HG03159 (cell line): ENCODE measurements around the gene CCDC8.
"Not testable (repeated sequence)": the region's sequence is repeated elsewhere in the genome, so short reads cannot be mapped to it uniquely, and the experiment has no call there.

Experiments
- ATAC-seq: cut with Tn5 transposase; IDR thresholded peaks from one replicate; pipeline ENCODE4 v1.9.1; 2021; ENCODE audit warnings: mild to moderate bottlenecking, moderate library complexity; ENCODE audit not compliant: unreplicated experiment

CCDC8 gene

DNA sequence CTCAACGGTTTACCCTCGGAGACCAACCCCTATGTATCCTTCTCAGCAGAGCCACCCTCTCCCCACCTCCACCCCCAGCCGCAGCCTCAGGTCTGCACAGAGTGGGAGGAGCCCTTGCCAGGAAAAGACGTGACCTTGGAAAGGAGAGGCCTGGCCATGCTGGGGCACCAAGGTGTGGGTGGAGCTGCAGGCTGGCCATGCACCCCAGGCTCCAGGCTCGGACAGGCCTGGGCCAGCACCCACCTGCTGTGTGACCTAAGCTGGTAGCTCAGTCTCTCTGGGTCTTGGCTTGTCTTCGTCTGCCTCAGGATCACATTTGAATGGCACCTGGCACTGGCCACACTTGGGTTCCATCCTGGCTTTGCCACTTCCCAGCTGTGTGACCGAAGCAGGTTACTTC is 29.5 kb downstream of the CCDC8 start:
- no peak for ATAC-seq

DNA sequence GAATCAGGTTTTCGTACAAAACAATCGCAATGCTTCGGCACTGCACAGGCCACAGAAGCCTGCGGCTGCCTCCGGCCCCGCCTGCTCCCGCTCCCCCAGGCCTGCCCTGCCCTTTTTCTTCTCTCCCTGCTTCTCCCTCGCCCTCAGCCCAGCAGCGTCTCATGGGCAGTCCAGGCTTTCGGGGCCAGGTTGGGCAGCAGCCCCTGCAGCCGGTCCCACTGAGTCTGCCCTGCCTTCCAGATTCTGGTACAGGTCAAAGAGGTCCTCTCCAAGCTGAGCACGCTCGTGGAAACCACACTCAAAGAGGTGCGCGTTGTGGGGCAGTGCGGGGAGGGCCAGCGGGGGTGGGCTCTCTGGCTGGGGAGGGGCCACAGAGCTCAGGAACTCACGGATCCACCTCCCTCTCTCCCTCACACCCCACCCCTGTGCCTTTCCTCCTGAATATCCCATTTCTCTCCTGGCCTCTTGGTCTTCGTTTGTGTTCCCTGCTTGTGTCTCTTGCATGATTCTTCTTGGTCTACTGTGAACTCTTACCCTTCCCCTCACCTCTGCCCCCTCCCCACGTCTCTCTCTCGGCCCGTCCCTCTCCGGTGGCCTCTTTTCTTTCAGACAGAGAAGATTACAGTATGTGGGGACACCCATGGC is 30.1 kb downstream of the CCDC8 start:
- no peak for ATAC-seq

DNA sequence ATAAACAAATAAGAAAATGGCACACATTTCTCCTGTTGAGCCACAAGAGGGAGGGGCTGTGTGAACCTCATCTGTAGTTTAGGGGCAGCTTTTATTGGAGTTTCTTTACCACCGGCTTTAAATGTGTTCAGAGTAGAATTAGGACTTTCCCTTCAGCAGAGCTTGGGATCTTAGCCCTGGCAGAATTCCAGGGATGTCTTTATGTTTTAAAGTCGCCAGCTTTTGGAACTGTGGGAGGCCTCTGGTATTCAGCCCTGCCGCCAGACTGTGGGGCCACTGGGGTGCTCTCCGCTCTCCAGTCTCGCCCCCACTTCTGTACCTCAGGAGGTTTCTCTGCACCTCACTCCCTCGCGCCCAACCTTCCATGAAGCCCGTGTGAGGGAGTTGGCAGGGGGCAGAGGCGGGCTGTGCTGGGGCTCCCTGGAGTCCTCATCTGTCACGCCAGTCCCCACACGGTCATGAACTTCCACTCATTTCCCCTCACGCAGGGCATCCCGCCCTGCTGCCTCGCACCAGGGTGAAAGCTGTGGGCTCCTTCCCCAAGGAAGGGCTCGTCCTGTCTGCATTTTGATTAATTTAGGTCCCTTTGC is 31.5 kb downstream of the CCDC8 start:
- no peak for ATAC-seq

DNA sequence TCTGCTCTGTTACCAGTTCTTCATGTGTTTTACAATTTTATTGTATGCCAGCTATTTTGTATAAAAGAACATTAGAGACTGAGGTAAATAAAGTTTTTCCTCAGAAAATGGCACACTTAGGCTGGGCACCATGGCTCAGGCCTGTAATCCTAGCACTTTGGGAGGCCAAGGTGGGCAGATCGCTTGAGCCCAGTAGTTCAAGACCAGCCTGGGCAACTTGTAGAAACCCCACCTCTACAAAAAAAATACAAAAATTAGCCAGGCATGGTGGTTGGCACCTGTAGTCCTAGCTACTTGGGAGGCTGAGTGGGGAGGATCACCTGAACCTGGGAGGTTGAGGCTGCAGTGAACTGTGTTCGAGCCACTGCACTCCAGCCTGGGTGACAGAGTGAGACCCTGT is 32.0 kb downstream of the CCDC8 start:
- ATAC-seq: no peak

DNA sequence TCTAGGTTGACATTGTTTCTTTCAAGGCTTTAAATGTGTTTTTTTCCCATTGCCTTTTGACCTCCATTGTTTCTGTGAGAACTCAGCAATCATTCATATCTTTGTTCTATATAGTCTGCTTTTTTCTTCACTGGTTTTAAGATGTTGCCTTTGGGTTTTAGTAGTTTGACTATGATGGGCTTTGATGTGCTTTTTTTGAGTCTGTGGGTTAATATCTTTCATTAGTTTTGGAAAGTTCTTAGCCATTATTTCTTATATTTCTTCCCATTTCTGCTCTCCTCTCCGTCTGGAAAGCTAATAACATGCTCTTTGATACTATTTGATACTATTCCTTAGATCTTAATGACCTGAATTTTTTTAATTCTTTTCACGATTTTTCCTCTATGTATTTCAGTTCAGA is 32.7 kb downstream of the CCDC8 start:
- no peak for ATAC-seq

DNA sequence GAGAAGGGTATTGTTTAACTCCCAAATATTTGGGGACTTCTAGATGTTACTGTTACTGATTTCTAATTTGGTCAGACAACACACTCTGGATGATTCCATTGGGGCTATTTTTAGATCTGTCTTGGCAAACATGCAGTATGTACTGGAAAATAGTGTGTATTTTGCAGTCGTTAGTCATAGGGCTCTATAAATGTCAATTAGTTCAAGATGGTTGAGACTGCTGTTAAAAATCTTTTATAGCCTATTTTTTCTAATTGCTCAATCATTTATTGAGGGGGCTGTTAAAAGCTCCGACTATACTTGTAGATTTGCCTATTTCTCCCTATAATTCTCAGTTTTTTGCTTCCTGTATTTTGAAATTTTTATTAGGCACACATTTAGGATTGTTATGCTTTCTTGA is 35.1 kb downstream of the CCDC8 start:
- no peak for ATAC-seq

DNA sequence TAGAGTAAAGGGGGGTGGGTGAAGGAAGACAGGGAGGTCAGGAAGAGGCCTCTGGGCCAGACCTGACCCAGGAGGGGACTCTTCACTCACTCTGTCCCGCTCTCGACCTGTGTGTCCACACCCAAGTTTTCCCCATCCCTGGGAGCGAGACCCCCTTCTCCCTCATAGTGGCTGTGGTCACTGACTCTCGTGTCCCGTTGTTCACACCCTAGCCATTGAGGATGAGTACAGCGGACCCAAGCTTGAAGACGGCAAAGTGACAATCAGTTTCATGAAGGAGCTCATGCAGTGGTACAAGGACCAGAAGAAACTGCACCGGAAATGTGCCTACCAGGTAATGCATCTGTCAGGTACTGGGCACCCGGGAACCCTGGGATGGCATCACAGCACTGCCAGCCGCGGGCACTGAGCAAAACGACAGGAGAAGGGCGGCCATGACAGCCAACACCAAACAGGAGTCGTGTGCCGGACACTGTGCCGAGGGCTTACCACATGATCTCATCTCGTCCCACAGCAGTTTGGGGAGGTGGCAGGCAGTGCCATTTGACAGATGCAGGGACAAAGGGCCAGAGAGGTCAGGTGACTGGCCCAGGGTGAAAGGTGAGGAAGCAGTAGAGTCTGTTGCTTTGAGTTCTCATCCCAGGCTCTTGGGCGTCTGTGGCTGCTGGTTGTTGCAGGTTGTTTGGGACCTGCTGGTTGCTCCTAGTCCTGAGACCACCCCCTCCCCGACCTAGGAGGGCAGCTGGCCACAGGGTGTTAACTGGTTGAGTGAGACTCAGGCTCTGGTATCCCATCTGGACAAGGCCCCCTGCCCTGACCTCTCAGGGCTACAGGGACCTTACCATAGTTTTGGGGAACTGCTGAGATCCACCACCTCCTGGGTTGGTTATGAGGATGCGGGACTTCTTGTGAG is 36.9 kb downstream of the CCDC8 start:
- no peak for ATAC-seq

DNA sequence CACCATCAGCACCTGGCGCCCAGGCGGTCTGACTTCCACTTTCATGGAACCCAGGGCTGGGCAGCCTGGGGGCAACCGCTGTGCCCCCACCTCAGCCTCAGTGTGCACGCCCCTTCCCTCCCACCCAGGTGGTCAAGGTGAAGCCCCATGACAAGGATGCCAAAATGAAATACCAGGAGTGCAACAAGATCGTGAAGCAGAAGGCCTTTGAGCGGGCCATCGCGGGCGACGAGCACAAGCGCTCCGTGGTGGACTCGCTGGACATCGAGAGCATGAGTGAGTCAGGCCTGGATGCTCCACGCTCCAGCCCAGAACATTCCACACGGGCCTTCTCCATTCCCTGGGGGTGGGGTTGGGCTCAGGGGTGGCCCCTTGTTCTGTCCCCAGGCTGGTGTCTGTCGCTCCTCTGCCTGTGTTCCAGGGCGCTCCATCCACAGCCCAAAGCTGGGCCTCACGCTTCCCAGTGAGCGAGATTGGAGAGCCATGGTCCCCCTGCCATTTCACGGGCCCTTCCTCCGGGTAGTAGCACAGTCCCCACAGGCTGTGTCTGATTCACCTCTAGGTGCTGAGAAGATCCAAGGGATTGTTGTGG is 37.8 kb downstream of the CCDC8 start:
- not testable (repeated sequence) for ATAC-seq

DNA sequence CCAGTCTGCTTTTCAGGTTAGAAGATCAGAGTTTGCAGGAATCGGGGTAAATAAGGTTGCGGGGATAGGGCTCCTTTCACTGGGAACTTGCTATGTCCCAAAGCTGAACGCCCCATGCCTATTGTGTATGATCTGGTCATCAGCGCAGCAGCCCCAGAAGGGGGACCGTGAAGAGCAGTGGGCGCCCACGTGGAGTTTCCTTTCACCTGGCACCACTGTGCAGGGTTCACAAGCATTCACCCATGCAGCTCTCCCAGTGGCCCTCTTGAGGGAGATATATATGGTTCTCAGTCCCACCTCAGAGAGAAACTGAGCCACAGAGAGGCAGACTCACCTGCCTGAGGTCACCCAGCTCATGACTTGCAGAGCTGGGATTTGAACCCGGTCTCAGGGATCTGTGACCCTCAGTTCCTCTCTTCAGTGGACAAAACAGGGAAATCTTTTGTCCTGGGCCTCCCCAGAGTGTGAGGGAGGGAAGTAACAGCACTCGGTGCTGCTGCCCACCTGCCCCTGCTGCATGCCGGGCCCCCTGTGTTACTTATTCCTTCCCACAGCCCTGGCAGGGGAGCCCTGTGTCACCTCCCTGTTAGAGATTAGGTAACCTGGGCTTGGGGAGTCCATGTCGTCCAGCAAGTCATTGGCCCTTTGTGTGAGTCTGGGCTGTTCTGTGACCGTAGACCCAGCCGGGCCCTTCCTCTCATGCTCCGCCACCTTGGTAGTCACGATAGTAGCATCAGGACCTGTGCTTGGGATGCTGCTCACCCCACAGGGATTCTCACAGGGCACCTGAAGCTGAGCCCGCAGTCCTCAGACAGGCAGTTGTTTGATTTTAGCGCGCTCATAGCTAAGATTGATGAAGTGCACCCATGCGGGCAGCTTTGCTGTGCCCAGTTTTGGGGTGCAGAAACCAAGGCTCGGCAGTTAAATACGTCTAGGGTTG is 38.6 kb downstream of the CCDC8 start:
- no peak for ATAC-seq

DNA sequence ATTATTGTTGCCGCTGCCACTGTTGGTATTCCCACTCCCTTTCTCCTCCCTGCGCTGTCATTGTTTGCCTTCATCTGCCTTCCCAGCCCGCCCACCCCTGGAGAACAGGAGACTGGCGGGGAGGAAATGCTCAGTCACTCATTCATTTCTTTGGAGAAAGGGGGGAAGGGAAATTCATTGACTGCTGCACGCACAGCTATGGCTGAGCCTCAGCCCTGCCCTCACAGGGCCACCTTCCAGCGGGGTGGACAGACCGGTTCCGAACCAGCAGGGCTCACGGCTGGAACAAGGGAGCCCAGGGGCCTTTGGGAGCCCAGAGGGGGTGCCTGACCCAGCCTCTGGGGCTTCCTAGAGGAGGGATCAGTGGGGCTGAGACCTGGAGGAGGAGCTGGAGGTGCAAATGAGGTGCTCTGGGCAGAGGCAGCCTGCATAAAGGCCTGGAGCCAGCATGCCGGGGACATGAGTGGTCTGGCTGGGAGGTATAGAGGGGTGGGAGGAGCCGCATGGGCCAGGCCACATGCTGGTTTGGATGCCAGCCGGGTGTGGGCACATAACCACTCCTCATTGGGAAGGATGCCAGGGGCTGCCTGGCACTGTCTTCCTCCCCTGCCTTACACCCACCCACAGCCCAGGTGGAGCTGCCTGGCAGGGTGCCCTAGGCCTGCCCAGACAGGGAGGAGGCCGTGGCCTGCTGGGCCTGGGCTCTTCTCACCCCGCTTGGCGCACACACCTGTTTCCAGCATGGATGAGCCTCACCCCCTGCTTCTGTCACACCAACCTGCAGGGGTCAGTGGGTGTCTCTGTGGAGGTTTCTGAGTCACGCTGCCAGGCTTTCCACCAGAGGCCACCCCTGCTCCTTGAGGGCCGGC is 39.6 kb downstream of the CCDC8 start:
- no peak for ATAC-seq

DNA sequence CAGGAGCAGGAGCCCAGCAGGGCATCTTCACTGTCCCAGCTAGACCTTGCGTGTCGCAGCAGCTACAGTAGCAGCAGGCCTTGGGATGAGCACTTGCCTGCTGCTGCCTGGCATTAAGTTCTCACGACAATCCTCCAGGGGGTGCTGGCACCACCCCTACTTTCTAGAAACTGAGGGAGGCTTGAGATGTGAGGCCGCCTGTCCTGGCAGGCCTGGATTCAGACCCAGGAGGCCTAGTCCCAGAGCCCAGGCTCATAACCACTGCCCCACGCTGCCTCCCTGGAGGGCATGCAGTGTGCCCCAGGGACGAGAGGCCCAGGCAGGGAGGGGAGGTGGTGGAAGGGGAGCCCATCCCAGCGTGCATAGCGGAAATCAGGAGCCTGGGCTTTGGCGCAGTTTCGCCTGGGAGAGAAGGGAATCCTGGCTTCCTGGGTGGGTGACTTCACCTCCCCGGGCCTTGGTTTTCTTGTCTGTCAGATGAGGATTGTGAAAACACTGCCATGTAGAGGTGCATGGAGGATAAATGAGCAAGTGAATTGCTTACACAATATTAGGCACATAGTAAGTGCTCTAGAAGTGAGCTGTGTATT is 40.4 kb downstream of the CCDC8 start:
- ATAC-seq: no peak

DNA sequence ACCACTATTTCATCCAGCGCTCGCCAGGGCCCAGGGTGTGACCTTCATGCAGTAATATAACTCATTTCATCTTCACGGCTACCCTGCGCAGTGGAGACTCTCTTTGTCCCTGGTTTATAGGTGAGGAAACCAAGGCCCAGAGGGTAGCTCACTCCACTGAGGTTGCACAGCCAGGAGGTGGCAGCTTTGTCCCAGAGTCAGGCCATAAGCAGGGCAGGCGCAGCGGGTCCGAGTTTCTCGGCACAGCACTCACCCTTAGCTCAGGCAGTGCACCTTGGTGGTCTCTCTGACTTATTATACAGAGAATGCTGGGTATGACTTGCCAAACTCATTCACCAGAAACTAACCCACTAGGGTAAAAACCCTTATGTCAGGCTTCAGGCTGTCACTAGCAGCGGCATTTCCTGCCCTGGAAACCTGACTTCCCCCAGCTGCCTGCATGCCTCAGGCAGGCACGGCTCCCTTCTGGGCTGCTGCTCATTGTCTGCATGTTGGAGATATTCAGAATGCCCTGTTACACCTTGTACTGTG is 41.9 kb downstream of the CCDC8 start:
- no peak for ATAC-seq

DNA sequence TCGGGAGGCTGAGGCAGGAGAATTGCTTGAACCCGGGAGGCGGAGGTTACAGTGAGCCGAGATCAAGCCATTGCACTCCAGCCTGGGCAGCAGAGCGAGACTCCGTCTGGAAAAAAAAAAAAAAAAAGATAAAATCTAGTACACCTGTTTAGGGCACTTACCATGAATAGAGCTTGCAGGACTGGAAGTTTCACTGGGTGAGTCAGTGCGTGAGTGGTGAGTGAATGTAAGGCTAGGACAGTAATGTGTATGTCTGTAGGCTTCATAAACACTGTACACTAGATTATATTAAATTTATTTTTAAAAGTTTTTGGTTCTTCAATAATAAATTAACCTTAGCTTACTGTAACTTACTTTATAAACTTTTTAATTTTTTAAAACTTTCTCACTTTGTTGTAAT is 43.5 kb downstream of the CCDC8 start:
- ATAC-seq: no peak

DNA sequence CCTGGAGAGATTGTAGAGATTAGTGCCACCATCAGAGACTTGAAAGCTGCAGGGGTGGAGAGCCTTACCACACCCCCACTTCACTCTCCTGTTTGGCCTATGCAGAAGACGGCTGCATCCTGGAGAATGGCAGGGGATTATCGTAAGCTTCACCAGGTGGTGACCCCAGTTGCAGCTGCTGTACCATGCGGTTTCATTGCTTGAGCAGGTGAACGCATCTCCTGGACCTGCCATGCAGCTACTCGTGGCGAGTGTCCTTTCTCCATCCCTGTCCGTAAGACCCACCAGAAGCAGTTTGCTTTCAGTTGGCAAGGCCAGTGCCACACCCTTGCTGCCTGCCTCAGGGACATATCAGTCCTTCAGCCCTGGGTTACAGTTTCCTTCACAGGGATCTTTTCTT is 45.2 kb downstream of the CCDC8 start:
- ATAC-seq: no peak

DNA sequence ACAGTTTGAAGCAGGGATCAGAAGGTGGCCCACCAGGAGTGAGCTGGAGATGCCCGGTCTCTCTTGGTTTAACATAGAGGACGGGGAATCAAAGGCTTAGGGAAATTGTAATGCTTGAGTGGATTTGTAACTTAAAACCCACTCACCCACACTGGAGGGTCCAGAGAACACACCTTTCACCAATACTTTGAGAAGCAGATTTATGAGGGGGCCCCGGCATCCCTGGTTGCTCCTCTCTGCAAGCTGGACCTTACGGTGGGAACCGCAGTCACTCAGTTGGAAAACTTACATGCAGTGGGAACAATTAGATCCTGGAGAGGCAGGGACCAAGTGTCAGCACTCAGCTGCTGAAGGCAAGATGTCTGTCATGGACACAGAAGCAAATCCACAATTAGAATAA is 45.9 kb downstream of the CCDC8 start:
- no peak for ATAC-seq

DNA sequence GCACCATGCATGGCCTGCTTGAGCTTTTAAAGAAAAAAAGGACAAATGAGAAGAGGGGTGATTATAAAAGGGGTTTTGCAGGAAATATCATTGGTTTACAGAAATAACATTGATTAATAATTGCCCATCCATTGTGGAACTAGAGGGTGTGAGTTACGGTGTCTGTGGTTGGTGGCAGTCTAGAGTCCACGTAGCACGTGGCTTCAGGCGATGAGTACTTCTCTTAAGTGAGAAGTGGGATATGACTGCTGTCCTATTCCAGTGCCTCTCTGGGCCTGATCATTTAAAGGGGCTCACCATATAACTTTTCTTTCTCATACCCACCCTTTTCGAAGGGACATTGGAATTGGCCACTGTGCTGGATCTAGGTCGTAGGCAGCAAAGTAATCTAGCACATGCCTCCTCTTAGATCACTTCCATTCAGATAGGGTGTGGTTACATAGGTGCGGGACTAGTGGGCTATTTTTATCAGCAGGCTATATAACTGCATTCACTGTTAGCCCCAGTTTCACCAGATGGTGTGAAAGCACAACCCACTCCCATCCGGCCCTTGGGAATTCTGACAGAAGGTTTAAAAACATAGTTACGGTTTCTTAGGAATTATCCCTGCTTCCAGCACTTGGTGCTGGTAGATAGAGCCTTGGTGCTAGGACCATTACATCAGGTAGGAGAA is 46.6 kb downstream of the CCDC8 start:
- ATAC-seq: no peak

DNA sequence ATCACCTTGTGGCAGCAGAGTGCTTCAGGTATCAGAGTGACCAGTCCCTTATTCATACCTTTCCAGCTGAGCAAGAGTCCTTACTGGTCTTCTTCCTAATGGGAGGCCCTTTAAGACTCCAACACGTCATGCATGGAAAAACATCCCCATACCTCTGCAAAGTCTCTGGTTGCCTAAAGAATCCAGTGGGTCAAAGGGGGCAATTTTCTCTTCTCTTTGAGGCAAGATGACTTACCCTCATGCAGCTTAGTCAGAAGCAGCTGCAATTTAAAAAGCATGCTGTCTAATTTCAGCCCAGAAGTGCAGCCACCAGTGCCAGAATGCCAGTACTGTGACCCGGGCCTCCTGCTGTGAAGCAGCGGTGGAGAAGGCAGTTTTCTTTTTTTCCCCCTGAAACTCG is 47.8 kb downstream of the CCDC8 start:
- no peak for ATAC-seq

DNA sequence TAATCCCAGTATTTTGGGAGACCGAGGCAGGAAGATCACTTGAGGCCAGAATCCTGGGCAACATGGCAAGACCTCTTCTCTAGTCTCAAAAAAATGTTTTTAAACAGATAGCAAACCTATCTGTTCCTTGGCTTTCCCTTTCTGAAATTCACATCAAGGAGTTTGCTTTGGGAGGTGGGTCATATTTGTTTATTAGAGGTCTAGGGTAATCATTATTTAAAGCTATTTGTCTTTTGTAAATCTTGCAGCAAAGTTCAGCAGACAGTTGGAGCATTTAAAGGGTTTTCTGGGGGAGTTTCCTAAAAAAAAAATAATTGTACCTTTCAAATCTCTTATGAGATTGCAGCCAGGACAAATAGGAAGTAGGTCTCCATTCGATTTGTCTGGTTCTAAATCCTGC is 49.0 kb downstream of the CCDC8 start:
- no peak for ATAC-seq
